H1 (cell line): ENCODE results near the gene LIPA. TPM values are rescaled to one million over a fixed set of nuclear protein-coding genes. Genes with fewer than 3 reads are reported as not detected.

Source experiments
- ASH2L ChIP-seq: fragments of 200-600, 300-600 bp; sonication (generic); IDR thresholded peaks from one replicate; pipeline ENCODE4 v1.7.1; 2017; ENCODE audit warnings: low read length
- RAD21 ChIP-seq, 2 experiments: IDR thresholded peaks in 1 of 2; conservative IDR thresholded peaks in 1 of 2; 2 replicates each; pipeline ENCODE4 v1.6.1; 2011; ENCODE audit warnings: low read depth in 2 of 2, low read length in 2 of 2, improper control_type of control experiment in 1 of 2, inconsistent platforms in 1 of 2, mild to moderate bottlenecking in 1 of 2, moderate library complexity in 1 of 2
- TAF7 ChIP-seq: optimal IDR thresholded peaks from 2 replicates; pipeline ENCODE3; 2011; ENCODE audit warnings: low read depth, mild to moderate bottlenecking, inconsistent platforms, low read length, moderate library complexity, borderline replicate concordance
- TEAD4 ChIP-seq: IDR thresholded peaks from 2 replicates; pipeline ENCODE4 v1.6.1; 2012; ENCODE audit warnings: low read depth, low read length, inconsistent platforms, mixed read lengths
- polyA plus RNA-seq, 7 experiments: library from polyadenylated mRNA; depleted of rRNA in 3 of 7; stranded (reverse) in 5 of 7; unstranded in 2 of 7; fragments of >200 nt in 5 of 7; fragments of 200-250 nt in 2 of 7; gene quantifications; 1 replicate in 5 of 7; 2 replicates in 1 of 7; 4 replicates in 1 of 7; pipeline versions ENCODE4 v1.2.1 to v1.2.3, GENCODE V29; 2011 to 2013; ENCODE audit warnings: missing spikeins in 2 of 7, mixed read lengths in 2 of 7
- total RNA-seq: library from RNA; stranded (reverse); fragmentation: NEBNext Ultra II Directional; extraction: Animal tissue kit (Norgen Biotek cat#: 25700); gene quantifications from 2 replicates; pipeline ENCODE4 v1.2.1, GENCODE V29; 2021
- TF ChIP-seq, protein P1 (sequence below): fragments of 300-600 bp; sonication (generic); IDR thresholded peaks from 2 replicates; pipeline ENCODE4 v1.7.1; 2012; ENCODE audit warnings: low read length, moderate library complexity, mild to moderate bottlenecking, inconsistent platforms; ENCODE audit not compliant: insufficient replicate concordance
- TF ChIP-seq, protein P2 (sequence below): IDR thresholded peaks from 2 replicates; pipeline ENCODE4 v1.6.1; 2012; ENCODE audit warnings: inconsistent platforms

LIPA gene
- total and polyA plus RNA-seq, 2 of the 8 experiments (the other 6 are each of a cell fraction or from before 2014, with no cell fraction given): 18.1 to 32.4 TPM

DNA sequence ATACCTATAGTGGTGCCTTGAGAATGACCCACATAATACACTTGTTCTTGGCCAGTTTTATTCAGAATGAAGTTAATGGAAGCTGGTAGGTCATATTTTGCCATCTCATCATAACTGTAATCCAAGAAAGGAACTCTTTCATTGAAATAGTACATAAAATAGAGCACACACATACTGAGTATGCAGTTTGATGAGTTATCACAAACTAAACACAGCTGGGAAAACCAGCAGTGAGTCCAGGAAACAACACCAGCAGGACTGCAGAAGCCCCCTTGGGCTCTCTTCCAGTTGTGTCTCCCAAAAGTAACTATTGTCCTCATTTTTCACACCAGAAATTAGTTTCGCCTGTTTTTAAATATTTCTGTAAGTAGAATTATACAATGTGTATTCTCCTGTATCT is 24.7 kb downstream of the LIPA start (continued):
- no peak for TF ChIP-seq RAD21 (IDR thresholded peaks at IDR 0.05 in 1 of 2, conservative IDR thresholded peaks at IDR 0.05 in 1 of 2; ENCODE audit: low read depth in 2 of 2, low read length in 2 of 2)
- TF ChIP-seq TAF7: no peak
- no peak for TF ChIP-seq ASH2L
- TF ChIP-seq, protein P1, sequence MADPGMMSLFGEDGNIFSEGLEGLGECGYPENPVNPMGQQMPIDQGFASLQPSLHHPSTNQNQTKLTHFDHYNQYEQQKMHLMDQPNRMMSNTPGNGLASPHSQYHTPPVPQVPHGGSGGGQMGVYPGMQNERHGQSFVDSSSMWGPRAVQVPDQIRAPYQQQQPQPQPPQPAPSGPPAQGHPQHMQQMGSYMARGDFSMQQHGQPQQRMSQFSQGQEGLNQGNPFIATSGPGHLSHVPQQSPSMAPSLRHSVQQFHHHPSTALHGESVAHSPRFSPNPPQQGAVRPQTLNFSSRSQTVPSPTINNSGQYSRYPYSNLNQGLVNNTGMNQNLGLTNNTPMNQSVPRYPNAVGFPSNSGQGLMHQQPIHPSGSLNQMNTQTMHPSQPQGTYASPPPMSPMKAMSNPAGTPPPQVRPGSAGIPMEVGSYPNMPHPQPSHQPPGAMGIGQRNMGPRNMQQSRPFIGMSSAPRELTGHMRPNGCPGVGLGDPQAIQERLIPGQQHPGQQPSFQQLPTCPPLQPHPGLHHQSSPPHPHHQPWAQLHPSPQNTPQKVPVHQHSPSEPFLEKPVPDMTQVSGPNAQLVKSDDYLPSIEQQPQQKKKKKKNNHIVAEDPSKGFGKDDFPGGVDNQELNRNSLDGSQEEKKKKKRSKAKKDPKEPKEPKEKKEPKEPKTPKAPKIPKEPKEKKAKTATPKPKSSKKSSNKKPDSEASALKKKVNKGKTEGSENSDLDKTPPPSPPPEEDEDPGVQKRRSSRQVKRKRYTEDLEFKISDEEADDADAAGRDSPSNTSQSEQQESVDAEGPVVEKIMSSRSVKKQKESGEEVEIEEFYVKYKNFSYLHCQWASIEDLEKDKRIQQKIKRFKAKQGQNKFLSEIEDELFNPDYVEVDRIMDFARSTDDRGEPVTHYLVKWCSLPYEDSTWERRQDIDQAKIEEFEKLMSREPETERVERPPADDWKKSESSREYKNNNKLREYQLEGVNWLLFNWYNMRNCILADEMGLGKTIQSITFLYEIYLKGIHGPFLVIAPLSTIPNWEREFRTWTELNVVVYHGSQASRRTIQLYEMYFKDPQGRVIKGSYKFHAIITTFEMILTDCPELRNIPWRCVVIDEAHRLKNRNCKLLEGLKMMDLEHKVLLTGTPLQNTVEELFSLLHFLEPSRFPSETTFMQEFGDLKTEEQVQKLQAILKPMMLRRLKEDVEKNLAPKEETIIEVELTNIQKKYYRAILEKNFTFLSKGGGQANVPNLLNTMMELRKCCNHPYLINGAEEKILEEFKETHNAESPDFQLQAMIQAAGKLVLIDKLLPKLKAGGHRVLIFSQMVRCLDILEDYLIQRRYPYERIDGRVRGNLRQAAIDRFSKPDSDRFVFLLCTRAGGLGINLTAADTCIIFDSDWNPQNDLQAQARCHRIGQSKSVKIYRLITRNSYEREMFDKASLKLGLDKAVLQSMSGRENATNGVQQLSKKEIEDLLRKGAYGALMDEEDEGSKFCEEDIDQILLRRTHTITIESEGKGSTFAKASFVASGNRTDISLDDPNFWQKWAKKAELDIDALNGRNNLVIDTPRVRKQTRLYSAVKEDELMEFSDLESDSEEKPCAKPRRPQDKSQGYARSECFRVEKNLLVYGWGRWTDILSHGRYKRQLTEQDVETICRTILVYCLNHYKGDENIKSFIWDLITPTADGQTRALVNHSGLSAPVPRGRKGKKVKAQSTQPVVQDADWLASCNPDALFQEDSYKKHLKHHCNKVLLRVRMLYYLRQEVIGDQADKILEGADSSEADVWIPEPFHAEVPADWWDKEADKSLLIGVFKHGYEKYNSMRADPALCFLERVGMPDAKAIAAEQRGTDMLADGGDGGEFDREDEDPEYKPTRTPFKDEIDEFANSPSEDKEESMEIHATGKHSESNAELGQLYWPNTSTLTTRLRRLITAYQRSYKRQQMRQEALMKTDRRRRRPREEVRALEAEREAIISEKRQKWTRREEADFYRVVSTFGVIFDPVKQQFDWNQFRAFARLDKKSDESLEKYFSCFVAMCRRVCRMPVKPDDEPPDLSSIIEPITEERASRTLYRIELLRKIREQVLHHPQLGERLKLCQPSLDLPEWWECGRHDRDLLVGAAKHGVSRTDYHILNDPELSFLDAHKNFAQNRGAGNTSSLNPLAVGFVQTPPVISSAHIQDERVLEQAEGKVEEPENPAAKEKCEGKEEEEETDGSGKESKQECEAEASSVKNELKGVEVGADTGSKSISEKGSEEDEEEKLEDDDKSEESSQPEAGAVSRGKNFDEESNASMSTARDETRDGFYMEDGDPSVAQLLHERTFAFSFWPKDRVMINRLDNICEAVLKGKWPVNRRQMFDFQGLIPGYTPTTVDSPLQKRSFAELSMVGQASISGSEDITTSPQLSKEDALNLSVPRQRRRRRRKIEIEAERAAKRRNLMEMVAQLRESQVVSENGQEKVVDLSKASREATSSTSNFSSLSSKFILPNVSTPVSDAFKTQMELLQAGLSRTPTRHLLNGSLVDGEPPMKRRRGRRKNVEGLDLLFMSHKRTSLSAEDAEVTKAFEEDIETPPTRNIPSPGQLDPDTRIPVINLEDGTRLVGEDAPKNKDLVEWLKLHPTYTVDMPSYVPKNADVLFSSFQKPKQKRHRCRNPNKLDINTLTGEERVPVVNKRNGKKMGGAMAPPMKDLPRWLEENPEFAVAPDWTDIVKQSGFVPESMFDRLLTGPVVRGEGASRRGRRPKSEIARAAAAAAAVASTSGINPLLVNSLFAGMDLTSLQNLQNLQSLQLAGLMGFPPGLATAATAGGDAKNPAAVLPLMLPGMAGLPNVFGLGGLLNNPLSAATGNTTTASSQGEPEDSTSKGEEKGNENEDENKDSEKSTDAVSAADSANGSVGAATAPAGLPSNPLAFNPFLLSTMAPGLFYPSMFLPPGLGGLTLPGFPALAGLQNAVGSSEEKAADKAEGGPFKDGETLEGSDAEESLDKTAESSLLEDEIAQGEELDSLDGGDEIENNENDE: no peak
- no peak for TF ChIP-seq TEAD4
- TF ChIP-seq, protein P2, sequence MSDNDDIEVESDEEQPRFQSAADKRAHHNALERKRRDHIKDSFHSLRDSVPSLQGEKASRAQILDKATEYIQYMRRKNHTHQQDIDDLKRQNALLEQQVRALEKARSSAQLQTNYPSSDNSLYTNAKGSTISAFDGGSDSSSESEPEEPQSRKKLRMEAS: no peak
